ENCODE measurements around the gene GDPD4.

The GDPD4 gene

GRCh38 chr11:77266766-77267165 lies 34.7 kb downstream of the GDPD4 start:
- Histone ChIP-seq H3K27me3 (ENCODE audit: control insufficient read depth in 1 of 2, insufficient read depth in 2 of 2, low read length in 2 of 2) (no peaks in the 10 kb centered on the region), H3K36me3 (ENCODE audit: insufficient read depth, low read length) (no peaks in the 10 kb centered on the region), H3K4me3 (ENCODE audit: low read depth in 1 of 2, low read length in 2 of 2) (no peak overlapping the region), H3K4me1 (ENCODE audit: insufficient read depth, low read length) (no peaks in the 10 kb centered on the region), H3K9me3 (ENCODE audit: low read length) (peaks cover 9% of the 10 kb centered on the region), H3K9ac (ENCODE audit: low read length) (no peak overlapping the region), H3K27ac (ENCODE audit: low read depth, low read length) (no peak overlapping the region)

DNA sequence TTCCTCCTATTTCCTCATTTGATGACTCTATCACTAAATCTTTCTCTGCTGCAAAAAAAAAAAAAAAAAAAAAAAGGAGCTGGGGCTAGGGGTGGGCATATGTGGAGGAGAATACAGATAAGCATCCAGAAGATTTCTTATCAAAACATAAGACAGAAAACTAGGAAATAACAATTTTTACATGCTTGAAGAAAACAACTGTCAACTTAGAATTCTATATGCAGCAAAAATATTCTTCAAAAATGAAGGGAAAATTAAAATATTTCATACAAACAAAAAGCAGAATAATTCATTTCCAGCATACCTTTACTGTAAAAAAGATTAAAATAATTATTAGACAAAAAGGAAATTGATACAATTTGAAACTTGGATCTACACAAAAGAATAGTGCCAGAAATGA lies 38.7 kb downstream of the GDPD4 start:
- Histone ChIP-seq H3K36me3 (ENCODE audit: insufficient read depth, low read length) (no peaks in the 10 kb centered on the region), H3K4me3 (ENCODE audit: low read depth in 1 of 2, low read length in 2 of 2) (no peak overlapping the region), H3K27me3 (ENCODE audit: control insufficient read depth in 1 of 2, insufficient read depth in 2 of 2, low read length in 2 of 2) (no peaks in the 10 kb centered on the region), H3K9me3 (ENCODE audit: low read length) (peaks cover 9% of the 10 kb centered on the region), H3K4me1 (ENCODE audit: insufficient read depth, low read length) (no peaks in the 10 kb centered on the region), H3K9ac (ENCODE audit: low read length) (no peak overlapping the region), H3K27ac (ENCODE audit: low read depth, low read length) (no peak overlapping the region)

GRCh38 chr11:77259641-77260040 lies 41.8 kb downstream of the GDPD4 start:
- H3K27me3 ChIP-seq (ENCODE audit: control insufficient read depth in 1 of 2, insufficient read depth in 2 of 2, low read length in 2 of 2) = no peaks in the 10 kb centered on the region
- H3K27ac ChIP-seq (ENCODE audit: low read depth, low read length) = no peak overlapping the region
- H3K9ac ChIP-seq (ENCODE audit: low read length) = no peak overlapping the region
- H3K36me3 ChIP-seq (ENCODE audit: insufficient read depth, low read length) = no peaks in the 10 kb centered on the region
- no peaks in the 10 kb centered on the region for H3K4me1 ChIP-seq (ENCODE audit: insufficient read depth, low read length)
- H3K9me3 ChIP-seq (ENCODE audit: low read length) = peaks cover 9% of the 10 kb centered on the region
- H3K4me3 ChIP-seq (ENCODE audit: low read depth in 1 of 2, low read length in 2 of 2) = no peak overlapping the region

DNA sequence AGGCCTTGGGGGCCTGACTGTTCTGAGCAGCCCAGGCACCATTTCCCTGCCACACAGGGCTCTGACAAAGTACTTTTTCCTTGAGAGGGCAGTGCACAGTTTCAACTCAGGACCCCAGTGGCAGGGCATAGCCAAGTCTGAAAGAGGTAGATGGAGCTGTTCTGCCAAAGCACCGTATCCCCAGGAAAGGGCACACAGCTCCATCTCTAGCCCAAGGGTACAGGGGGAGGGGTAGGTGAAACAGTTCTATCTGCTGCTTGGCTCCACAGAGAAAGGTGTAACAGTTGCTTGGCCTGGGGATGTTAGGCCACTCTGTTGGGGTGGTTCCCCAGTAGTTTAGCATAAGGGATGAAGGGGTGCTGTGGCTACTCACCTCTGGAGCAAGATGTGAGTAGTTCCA lies 47.8 kb downstream of the GDPD4 start:
- H3K36me3 ChIP-seq (ENCODE audit: insufficient read depth, low read length) = no peaks in the 10 kb centered on the region
- no peak overlapping the region for H3K9ac ChIP-seq (ENCODE audit: low read length)
- H3K4me3 ChIP-seq (ENCODE audit: low read depth in 1 of 2, low read length in 2 of 2) = no peak overlapping the region
- no peak overlapping the region for H3K27ac ChIP-seq (ENCODE audit: low read depth, low read length)
- no peaks in the 10 kb centered on the region for H3K9me3 ChIP-seq (ENCODE audit: low read length)
- H3K4me1 ChIP-seq (ENCODE audit: insufficient read depth, low read length) = no peaks in the 10 kb centered on the region
- H3K27me3 ChIP-seq (ENCODE audit: control insufficient read depth in 1 of 2, insufficient read depth in 2 of 2, low read length in 2 of 2) = no peaks in the 10 kb centered on the region

- Histone ChIP-seq H3K27ac (ENCODE audit: low read depth, low read length) (no peak overlapping the region), H3K9me3 (ENCODE audit: low read length) (no peaks in the 10 kb centered on the region)
These were observed 48.8 kb downstream of the GDPD4 start for GRCh38 chr11:77252555-77253270.

DNA sequence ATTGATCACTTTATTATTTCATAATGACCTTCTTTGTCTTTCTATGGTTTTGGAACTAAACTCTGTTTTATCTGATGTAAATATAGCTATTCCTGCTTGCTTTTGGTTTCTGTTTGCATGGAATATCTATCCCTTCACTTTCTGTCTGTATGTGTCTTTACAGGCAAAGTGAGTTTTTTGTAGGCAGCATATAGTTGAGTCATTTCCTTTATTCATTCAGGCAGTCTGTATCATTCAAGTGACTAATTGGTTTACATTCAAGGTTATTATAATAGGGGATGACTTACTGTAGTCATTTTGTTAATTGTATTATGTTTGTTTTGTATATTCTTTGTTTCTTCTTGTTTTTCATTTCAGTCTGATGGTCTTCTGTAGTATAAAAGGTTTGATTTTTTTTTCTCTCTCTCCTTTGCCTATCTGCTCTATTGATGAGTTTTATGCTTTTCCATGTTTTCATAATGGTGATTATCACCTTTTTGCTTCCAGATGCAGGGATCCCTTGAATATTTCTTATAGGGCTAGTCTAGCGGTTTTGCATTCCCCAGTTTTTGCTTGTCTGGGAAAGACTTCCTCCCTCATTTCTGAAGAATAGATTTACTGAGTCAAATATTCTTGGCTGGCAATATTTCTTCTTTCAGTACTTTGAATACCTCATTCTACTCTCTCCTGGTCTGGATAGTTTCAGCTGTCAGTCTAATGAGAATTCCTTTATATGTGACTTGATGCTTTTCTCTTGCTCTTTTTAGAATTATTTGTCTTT lies 50.4 kb downstream of the GDPD4 start:
- Histone ChIP-seq H3K4me3 (ENCODE audit: low read depth in 1 of 2, low read length in 2 of 2) (no peak overlapping the region), H3K27me3 (ENCODE audit: control insufficient read depth in 1 of 2, insufficient read depth in 2 of 2, low read length in 2 of 2) (no peaks in the 10 kb centered on the region), H3K9ac (ENCODE audit: low read length) (no peak overlapping the region), H3K27ac (ENCODE audit: low read depth, low read length) (no peak overlapping the region), H3K9me3 (ENCODE audit: low read length) (no peaks in the 10 kb centered on the region), H3K36me3 (ENCODE audit: insufficient read depth, low read length) (no peaks in the 10 kb centered on the region), H3K4me1 (ENCODE audit: insufficient read depth, low read length) (no peaks in the 10 kb centered on the region)

More at GRCh38 chr11:77252555-77253270, 48.8 kb downstream of the GDPD4 start:
- H3K36me3 ChIP-seq (ENCODE audit: insufficient read depth, low read length) = no peaks in the 10 kb centered on the region
- no peak overlapping the region for H3K9ac ChIP-seq (ENCODE audit: low read length)
- H3K27me3 ChIP-seq (ENCODE audit: control insufficient read depth in 1 of 2, insufficient read depth in 2 of 2, low read length in 2 of 2) = no peaks in the 10 kb centered on the region
- no peaks in the 10 kb centered on the region for H3K4me1 ChIP-seq (ENCODE audit: insufficient read depth, low read length)
- H3K4me3 ChIP-seq (ENCODE audit: low read depth in 1 of 2, low read length in 2 of 2) = no peak overlapping the region

DNA sequence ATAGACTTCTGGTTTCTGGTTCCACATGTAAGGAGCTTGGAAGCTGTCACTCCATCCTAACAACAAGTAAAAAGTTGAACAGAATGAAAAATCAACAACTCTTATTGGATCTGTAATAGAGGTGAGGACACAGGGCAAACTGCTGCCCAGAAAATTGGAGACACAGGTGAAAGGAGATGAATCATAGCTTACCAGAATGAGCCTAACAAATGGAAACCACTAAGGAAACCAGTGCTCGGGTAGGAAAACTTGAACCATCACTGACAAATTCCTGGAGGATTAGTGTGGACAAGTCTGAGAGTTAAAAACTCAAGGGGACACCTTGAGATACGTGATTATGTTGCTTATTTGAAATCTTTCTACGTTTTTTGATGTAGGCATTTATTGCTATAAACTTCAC lies 52.1 kb downstream of the GDPD4 start:
- H3K27ac ChIP-seq (ENCODE audit: low read depth, low read length) = no peak overlapping the region
- H3K36me3 ChIP-seq (ENCODE audit: insufficient read depth, low read length) = no peaks in the 10 kb centered on the region
- no peak overlapping the region for H3K9ac ChIP-seq (ENCODE audit: low read length)

GRCh38 chr11:77244277-77245027 lies 57.0 kb downstream of the GDPD4 start:
- Histone ChIP-seq H3K9ac (ENCODE audit: low read length) (no peak overlapping the region), H3K36me3 (ENCODE audit: insufficient read depth, low read length) (no peaks in the 10 kb centered on the region), H3K27me3 (ENCODE audit: control insufficient read depth in 1 of 2, insufficient read depth in 2 of 2, low read length in 2 of 2) (no peaks in the 10 kb centered on the region), H3K27ac (ENCODE audit: low read depth, low read length) (no peak overlapping the region), H3K9me3 (ENCODE audit: low read length) (no peaks in the 10 kb centered on the region), H3K4me1 (ENCODE audit: insufficient read depth, low read length) (no peaks in the 10 kb centered on the region), H3K4me3 (ENCODE audit: low read depth in 1 of 2, low read length in 2 of 2) (no peak overlapping the region)

More for the DNA sequence above, 52.1 kb downstream of the GDPD4 start:
- Histone ChIP-seq H3K4me1 (ENCODE audit: insufficient read depth, low read length) (no peaks in the 10 kb centered on the region), H3K27me3 (ENCODE audit: control insufficient read depth in 1 of 2, insufficient read depth in 2 of 2, low read length in 2 of 2) (no peaks in the 10 kb centered on the region), H3K4me3 (ENCODE audit: low read depth in 1 of 2, low read length in 2 of 2) (no peak overlapping the region), H3K9me3 (ENCODE audit: low read length) (no peaks in the 10 kb centered on the region)

DNA sequence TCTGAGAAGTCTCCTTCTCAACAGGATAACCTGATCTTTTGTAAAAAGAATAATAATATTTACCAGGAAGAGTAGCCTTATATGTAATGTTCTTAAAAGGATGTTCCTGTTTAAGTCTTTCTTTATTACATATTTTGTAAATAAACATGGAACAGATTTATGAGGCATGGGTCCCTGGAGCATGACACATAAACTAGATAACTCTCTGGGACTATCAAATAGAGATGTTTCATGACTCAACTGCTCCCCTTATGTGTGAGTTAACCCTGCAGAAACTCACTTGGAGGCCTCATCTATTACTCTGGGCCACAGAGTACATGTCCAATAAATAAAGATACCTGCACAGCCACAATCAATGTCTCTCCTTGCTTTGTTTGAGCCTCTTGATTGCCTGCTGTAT lies 64.6 kb downstream of the GDPD4 start:
- Histone ChIP-seq H3K27me3 (ENCODE audit: control insufficient read depth in 1 of 2, insufficient read depth in 2 of 2, low read length in 2 of 2) (no peaks in the 10 kb centered on the region), H3K4me3 (ENCODE audit: low read depth in 1 of 2, low read length in 2 of 2) (no peak overlapping the region), H3K9ac (ENCODE audit: low read length) (no peak overlapping the region), H3K36me3 (ENCODE audit: insufficient read depth, low read length) (no peaks in the 10 kb centered on the region), H3K4me1 (ENCODE audit: insufficient read depth, low read length) (no peaks in the 10 kb centered on the region), H3K9me3 (ENCODE audit: low read length) (no peaks in the 10 kb centered on the region), H3K27ac (ENCODE audit: low read depth, low read length) (no peak overlapping the region)

DNA sequence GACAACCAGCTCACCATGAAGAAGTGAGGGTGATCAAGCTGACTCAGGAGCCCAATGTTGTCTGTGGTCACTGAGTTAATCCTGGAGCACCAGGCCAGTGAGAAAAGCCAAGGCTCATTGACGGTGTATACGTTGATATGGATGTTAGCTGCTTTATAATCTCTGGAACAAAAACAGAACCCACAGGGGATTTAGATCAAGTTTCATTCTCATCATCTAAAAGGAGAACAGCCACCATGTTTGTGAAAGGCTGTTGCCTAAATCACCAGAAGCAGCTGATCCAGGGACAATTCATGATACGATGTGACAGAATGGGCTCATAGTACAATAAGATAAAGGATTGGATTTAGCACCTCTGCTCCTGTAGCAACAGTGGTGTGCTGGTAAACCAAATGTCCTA lies 68.5 kb downstream of the GDPD4 start:
- Histone ChIP-seq H3K9ac (ENCODE audit: low read length) (no peak overlapping the region), H3K27me3 (ENCODE audit: control insufficient read depth in 1 of 2, insufficient read depth in 2 of 2, low read length in 2 of 2) (no peaks in the 10 kb centered on the region), H3K4me1 (ENCODE audit: insufficient read depth, low read length) (no peaks in the 10 kb centered on the region), H3K9me3 (ENCODE audit: low read length) (no peaks in the 10 kb centered on the region), H3K36me3 (ENCODE audit: insufficient read depth, low read length) (no peaks in the 10 kb centered on the region), H3K27ac (ENCODE audit: low read depth, low read length) (no peak overlapping the region), H3K4me3 (ENCODE audit: low read depth in 1 of 2, low read length in 2 of 2) (no peak overlapping the region)

DNA sequence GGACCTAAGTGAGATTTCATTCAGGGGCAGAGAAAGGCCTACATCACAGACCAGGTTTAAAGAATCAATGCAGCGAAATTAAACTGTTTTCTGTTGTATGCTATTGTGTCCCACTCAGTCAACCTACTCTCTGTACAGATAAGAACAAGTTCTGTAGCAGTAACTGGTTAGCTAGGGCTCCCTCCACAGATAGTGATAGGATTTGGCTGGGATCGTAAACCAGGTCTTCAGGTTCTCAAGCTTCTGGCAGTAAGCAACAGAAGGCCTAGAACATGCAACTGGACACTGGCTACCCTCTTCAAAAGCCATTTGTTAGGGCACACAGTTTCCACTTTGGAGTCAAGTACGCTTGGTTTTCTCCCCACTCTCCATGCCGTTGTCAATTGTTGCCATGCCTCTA lies 69.2 kb downstream of the GDPD4 start:
- H3K9ac ChIP-seq (ENCODE audit: low read length) = no peak overlapping the region
- no peak overlapping the region for H3K27ac ChIP-seq (ENCODE audit: low read depth, low read length)
- no peaks in the 10 kb centered on the region for H3K27me3 ChIP-seq (ENCODE audit: control insufficient read depth in 1 of 2, insufficient read depth in 2 of 2, low read length in 2 of 2)
- no peaks in the 10 kb centered on the region for H3K36me3 ChIP-seq (ENCODE audit: insufficient read depth, low read length)
- no peak overlapping the region for H3K4me3 ChIP-seq (ENCODE audit: low read depth in 1 of 2, low read length in 2 of 2)
- no peaks in the 10 kb centered on the region for H3K9me3 ChIP-seq (ENCODE audit: low read length)
- H3K4me1 ChIP-seq (ENCODE audit: insufficient read depth, low read length) = no peaks in the 10 kb centered on the region

Measured in muscle layer of colon (tissue), 2 donors.